ENCODE measurements around the gene TTC23.

TTC23 gene

DNA sequence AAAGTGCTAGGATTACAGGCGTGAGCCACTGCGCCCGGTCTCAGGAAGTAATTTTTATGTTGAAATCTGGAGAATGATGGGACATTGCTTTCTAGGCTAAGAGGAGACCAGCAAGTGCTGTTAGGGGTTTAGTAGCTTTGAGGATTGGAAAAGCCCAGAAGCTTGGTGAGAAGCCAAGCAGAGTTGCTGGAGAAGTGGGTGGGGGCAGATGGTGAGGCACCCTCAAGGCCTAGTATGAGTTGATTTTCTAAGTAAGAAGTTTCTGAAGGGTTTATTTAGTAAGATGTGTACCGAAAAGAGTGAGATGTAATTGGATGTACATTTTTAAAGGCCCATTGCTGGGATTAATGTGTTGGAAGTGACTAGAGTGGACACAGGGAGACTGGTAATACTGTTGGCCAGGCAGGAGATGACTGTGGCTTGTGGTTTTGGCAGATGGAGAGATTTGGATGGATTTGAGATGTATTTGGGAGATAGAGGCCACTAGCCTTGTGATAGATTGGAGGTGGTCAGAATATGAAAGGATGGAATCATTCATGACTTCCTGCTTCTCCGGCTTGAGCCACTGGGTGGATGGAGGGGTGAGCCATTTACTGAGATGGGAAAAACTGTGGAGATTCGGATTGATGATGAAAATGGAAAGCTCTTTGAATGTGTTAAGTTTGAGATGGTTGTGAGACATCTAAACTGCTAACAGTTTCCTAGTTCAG is 4.2 kb upstream of the TTC23 start:
- peak; percentile 61 for DNase-seq
- no peak overlapping the region for H3K27ac ChIP-seq
- no peaks in the 10 kb centered on the region for H3K36me3 ChIP-seq (replicated peaks)
- TF ChIP-seq, protein P1, sequence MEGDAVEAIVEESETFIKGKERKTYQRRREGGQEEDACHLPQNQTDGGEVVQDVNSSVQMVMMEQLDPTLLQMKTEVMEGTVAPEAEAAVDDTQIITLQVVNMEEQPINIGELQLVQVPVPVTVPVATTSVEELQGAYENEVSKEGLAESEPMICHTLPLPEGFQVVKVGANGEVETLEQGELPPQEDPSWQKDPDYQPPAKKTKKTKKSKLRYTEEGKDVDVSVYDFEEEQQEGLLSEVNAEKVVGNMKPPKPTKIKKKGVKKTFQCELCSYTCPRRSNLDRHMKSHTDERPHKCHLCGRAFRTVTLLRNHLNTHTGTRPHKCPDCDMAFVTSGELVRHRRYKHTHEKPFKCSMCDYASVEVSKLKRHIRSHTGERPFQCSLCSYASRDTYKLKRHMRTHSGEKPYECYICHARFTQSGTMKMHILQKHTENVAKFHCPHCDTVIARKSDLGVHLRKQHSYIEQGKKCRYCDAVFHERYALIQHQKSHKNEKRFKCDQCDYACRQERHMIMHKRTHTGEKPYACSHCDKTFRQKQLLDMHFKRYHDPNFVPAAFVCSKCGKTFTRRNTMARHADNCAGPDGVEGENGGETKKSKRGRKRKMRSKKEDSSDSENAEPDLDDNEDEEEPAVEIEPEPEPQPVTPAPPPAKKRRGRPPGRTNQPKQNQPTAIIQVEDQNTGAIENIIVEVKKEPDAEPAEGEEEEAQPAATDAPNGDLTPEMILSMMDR (IDR thresholded peaks at IDR 0.05; ENCODE audit: low read depth, low read length, missing control alignments): peak; percentile 33
- no peaks in the 10 kb centered on the region for H3K27me3 ChIP-seq (replicated peaks)
- H3K4me3 ChIP-seq (ENCODE audit: low read depth, low read length): no peak overlapping the region
- in situ Hi-C loops (cut with HindIII; ENCODE audit: low pct_ligation_motif_present, low sequenced_read_pairs): no loop called here

- in situ Hi-C loops (cut with HindIII; ENCODE audit: low pct_ligation_motif_present, low sequenced_read_pairs): no loop called here
- Histone ChIP-seq H3K27me3 (replicated peaks) (no peaks in the 10 kb centered on the region), H3K4me3 (ENCODE audit: low read depth, low read length) (peak overlapping the region; percentile 77), H3K36me3 (replicated peaks) (no peaks in the 10 kb centered on the region), H3K27ac (no peak overlapping the region)
- DNase-seq: no peak
- TF ChIP-seq, protein P1 (IDR thresholded peaks at IDR 0.05; ENCODE audit: low read depth, low read length, missing control alignments): no peak
These were observed 2.9 kb upstream of the TTC23 start for GRCh38 chr15:99252326-99252725.

- no peaks in the 10 kb centered on the region for H3K36me3 ChIP-seq (replicated peaks)
- H3K4me3 ChIP-seq (ENCODE audit: low read depth, low read length): peak within 1 kb of the TSS; percentile 77
- peak; percentile 99 for DNase-seq
- H3K27me3 ChIP-seq (replicated peaks): no peaks in the 10 kb centered on the region
- in situ Hi-C loops (cut with HindIII; ENCODE audit: low pct_ligation_motif_present, low sequenced_read_pairs): no loop called here
- H3K27ac ChIP-seq: peak within 1 kb of the TSS; percentile 82
- TF ChIP-seq, protein P1 (IDR thresholded peaks at IDR 0.05; ENCODE audit: low read depth, low read length, missing control alignments): no peak
These were observed 1.8 kb upstream of the TTC23 start, which contains the start of gene LRRC28 for GRCh38 chr15:99250857-99251841. TSS of gene LRRC28 (plus strand) at chr15:99251481. CDS start at chr15:99255958, 4,477 bp downstream.

DNA sequence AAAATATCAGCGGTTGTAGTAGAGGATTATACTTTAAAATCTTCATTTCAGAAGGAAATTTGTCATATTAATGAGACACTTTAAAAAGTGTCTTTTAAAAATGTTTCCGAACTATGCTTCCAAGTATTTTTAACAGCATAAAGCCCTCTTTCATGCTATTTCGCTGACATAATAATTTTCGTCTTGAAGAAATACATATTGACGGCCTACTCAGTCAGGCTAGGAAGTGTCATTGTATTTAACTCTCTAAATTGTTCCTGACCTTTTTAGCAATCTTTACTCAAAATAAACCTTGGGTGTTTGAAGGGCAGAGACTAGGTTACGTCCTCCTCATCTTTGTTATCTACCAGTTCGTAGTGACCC is 1.1 kb upstream of the TTC23 start:
- peak overlapping the region; percentile 82 for H3K27ac ChIP-seq
- no peaks in the 10 kb centered on the region for H3K27me3 ChIP-seq (replicated peaks)
- peak overlapping the region; percentile 66 for H3K4me3 ChIP-seq (ENCODE audit: low read depth, low read length)
- in situ Hi-C loops (cut with HindIII; ENCODE audit: low pct_ligation_motif_present, low sequenced_read_pairs): no loop called here
- no peak for DNase-seq
- no peaks in the 10 kb centered on the region for H3K36me3 ChIP-seq (replicated peaks)
- TF ChIP-seq, protein P1 (IDR thresholded peaks at IDR 0.05; ENCODE audit: low read depth, low read length, missing control alignments): no peak

DNA sequence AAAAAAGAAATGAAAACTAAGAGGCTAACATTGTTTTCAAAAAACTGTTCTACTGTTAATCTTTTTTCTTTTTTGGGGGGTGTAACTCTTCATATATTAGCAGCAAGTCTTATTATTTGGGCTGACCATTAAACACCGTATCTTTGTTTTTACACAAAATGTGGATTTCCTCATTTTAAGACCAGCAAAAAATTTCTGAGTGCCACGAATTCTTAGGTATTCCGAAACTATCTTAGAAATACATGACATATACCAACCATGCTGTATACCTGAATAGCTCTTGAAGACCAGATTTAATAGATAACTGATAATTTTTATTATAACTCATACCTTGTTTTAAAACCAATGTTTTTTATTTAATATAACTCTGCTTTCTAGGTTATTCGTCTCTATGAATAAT is 620 bp upstream of the TTC23 start:
- H3K36me3 ChIP-seq (replicated peaks): no peaks in the 10 kb centered on the region
- peak overlapping the region; percentile 77 for H3K27ac ChIP-seq
- TF ChIP-seq, protein P1 (IDR thresholded peaks at IDR 0.05; ENCODE audit: low read depth, low read length, missing control alignments): no peak
- H3K4me3 ChIP-seq (ENCODE audit: low read depth, low read length): peak overlapping the region; percentile 83
- DNase-seq: no peak
- in situ Hi-C loops (cut with HindIII; ENCODE audit: low pct_ligation_motif_present, low sequenced_read_pairs): no loop called here
- H3K27me3 ChIP-seq (replicated peaks): no peaks in the 10 kb centered on the region

All from brain microvascular endothelial cell (primary cell).